ENCODE results near the gene SP110.
"Not testable (repeated sequence)": the region's sequence is repeated elsewhere in the genome, so short reads cannot be mapped to it uniquely, and the experiment has no call there.

The SP110 gene

GRCh38 chr2:230224458-230224857 is 4.7 kb upstream of the SP110 start:
- no peak for DNase-seq (ENCODE audit: low read depth in 3 of 3)

GRCh38 chr2:230222829-230223228 is 3.0 kb upstream of the SP110 start:
- not testable (repeated sequence) for DNase-seq (ENCODE audit: low read depth in 3 of 3)

DNA sequence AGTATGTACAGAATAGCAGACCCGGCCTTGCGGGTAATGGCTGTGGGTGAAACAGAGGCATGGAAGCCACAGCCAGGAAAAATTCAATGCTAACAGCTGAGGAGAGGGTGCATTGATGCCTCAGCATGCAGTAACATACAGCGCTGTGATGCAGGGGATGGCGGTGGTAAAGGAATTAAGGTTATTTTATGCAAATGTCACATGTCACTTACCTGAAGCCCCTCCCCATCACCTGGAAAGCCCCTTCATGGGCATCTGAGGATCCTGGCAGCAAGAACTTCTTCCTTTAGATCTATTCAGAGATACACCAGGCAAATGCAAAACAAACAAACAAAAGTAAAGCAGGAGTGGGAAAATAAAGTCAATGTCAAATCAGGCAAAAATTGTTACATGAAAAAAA is 1.7 kb upstream of the SP110 start:
- DNase-seq (ENCODE audit: low read depth in 3 of 3) = no peak

GRCh38 chr2:230220347-230220969 is 674 bp upstream of the SP110 start:
- no peak for DNase-seq (ENCODE audit: low read depth in 3 of 3)

DNA sequence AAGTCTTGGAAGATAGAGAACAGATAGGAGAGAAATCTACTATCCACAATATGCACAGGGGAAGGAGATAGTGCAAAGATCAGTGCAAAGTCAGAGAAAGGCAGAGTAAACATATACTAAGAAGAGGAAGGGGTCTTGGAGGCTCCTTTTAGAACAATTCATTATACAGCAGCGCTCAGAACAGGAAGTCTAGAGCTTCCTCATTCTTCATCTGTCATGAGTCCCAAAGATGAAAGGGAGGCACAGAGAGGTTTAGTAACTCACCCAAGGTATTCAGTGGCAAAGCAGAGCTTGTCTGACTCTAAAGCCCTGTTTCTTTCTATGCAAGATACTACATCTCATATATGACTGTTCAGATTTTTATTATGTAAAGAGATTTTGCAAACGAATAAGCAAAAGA is 1.4 kb downstream of the SP110 start:
- no peak for DNase-seq (ENCODE audit: low read depth in 3 of 3)

- no peak for DNase-seq (ENCODE audit: low read depth in 3 of 3)
These were observed 2.4 kb downstream of the SP110 start for GRCh38 chr2:230217424-230217823.

DNA sequence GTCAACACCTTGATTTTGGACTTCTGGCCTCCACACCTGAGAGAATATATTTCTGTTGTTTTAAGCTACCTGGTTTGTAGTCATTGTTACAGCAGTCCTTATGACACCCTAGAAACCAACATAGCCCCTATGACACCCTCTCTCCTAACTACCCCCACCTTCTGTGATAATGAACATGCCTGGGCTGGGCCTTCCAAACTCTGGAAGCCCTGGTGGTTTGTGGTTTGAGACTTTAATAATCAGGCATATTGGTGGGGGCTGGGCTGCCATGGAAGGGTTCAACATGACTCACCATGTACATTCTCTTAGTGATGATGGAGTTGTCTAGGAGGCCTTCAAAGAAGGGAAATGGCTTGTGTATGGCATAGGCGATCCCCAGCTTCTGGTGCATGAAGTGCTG is 3.3 kb downstream of the SP110 start:
- DNase-seq (ENCODE audit: low read depth in 3 of 3) = no peak

GRCh38 chr2:230209422-230210051 is 10.2 kb downstream of the SP110 start:
- no peak for DNase-seq (ENCODE audit: low read depth in 3 of 3)

GRCh38 chr2:230208576-230208975 is 11.2 kb downstream of the SP110 start:
- DNase-seq (ENCODE audit: low read depth in 3 of 3) = no peak

DNA sequence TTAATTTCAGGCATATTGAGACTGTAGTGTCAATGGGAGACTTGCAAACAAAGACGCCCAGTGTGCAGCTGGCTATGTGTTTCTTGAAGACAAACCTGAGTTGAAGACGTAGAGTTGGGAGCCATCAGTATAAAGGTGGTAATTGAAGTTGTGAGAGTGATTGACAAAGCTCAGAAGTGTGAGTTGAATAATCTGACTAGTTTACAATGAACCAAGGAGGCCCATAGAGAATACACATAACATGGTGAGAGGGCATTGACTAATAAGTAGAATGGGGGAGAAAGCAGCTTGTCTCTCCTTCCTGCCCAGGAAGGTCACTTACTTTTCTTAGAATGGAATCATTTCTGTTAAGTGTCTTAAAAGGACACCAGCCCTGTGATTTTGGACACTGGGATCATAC is 14.1 kb downstream of the SP110 start:
- no peak for DNase-seq (ENCODE audit: low read depth in 3 of 3)

GRCh38 chr2:230205034-230205433 is 14.8 kb downstream of the SP110 start:
- no peak for DNase-seq (ENCODE audit: low read depth in 3 of 3)

DNA sequence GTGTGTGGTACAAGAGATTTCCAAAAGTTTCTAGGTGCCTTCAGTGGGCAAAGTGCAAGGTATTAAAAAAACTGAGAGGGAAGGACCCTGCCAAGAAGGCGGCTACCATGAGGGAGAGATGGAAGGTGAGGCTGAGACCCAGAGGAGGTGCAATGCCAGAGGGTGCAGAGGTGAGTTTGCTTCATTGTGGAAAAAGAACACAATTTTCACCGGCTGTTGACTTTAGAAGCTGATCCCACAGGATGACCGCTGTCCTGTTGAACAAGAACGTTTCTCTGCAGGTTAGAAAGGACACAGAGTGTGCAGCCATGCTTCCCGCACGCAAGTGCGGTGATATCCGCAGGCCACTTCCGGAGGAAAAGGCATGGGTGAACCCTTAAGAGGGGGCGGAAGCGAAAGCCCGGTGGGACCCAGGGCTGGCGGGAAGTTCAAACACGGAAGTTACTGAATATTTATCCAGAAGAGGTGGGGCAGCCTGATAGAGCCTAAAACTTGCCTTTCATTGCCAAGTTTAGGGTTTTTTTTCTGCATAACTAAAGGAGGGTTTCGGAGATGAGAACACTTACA is 16.6 kb downstream of the SP110 start:
- no peak for DNase-seq (ENCODE audit: low read depth in 3 of 3)

GRCh38 chr2:230202430-230203109 is 17.2 kb downstream of the SP110 start:
- DNase-seq (ENCODE audit: low read depth in 3 of 3) = no peak

- DNase-seq (ENCODE audit: low read depth in 3 of 3) = no peak
These were observed 34.8 kb downstream of the SP110 start for GRCh38 chr2:230184727-230185578.

GRCh38 chr2:230181195-230181594 is 38.6 kb downstream of the SP110 start:
- DNase-seq (ENCODE audit: low read depth in 3 of 3) = no peak

DNA sequence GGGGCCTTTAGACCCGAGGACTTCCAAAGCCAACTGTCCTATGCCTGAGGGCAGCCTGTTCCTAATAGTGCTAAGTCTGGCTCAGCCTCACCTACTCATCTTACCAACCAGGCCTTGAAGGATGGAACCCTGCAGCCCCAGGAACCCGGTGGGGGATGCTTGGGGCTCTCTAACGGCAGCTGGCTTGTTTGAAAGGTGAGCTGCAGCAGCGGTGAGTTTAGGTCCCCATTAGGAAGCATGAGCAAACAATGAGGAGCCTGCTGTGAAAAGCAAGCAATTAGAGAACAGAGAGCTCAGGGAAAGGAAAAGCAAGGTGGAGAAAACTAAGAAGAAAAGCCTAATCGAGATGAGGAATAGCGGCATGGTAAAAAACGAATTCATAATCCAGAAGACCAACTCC is 39.9 kb downstream of the SP110 start:
- DNase-seq (ENCODE audit: low read depth in 3 of 3) = no peak

DNA sequence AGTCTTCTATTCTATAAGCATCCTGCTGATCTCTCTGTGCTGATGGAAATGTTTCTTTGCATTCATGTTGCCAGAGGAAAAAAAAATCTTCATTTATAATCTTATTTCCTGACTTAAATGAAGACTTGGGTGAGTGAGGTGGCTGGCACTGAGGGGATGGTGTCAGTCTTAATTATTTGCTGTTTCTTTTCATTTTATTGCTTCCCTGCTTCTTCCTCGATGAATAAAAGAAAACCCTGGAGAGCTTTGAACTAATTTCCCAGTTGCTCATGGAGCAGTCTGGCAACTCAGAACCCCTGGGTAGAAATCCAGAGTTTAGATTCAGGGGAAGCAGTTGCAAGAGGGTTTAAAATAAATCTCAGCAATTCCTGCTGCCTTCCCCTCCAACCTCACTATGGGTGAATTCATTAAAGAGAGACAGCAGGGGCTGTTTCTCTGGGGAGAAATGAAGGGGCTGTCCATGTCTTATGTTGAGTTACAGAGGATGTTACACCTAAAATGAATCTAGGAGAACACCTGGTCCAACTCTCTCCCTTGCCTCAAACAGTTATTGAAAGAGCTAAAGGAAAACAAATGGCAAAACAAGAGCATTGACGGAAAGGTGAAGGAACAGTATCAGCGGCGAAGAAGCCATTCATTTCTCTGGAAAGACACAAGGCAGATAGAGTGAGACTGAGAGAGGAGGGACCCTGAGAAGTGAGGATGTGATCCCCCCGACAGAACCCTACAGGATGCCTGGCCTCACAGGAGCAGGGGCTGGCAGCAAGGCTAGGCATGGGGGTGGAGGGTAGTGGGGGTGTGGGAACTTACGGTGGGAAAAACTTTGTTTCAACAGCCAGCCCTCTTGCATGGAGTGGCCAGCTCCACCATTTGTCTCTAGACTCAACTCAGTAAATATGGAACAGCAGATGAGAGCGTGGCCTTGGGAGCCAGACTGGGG is 41.0 kb downstream of the SP110 start:
- DNase-seq (ENCODE audit: low read depth in 3 of 3) = no peak

GRCh38 chr2:230176996-230177395 is 42.8 kb downstream of the SP110 start:
- no peak for DNase-seq (ENCODE audit: low read depth in 3 of 3)

DNA sequence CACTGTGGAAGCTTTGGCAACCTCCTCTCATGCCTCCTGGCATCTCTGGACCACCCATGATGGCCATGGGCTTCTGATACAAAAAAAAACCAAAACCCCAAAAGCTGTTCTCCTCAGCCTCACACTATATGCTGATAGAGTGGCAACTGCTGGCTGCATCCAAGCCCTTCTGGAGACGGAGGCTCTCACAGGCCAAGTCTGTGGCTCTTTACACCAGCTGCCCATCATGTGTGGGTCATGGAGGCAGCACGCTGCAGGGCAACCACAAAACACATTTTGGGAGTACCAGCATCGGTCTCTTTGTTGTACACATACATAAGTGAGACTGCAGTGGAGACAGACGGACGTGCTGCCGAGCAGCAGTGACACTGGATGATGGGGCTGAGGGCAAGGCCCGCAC is 45.3 kb downstream of the SP110 start:
- DNase-seq (ENCODE audit: low read depth in 3 of 3) = no peak

DNA sequence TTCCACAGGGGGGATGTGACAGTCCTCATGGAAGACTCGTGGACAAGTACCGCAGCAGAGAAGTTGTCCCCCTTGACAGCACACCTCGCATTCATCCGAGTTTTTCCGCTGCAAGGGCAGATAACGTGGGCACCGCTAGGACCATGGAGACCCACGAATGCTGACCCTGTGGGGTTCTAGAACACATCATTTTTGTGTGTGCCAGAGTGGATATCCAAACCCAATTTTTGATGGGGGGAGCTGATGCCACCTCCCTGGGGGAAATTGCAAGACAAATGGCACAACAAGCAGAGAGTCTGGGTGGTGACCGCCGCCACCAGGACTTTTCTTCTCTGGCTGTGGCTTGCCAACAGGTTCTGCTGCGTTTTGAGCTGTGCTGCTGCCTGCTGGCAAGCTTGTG is 46.9 kb downstream of the SP110 start:
- DNase-seq (ENCODE audit: low read depth in 3 of 3) = no peak

- no peak for DNase-seq (ENCODE audit: low read depth in 3 of 3)
These were observed 47.6 kb downstream of the SP110 start for GRCh38 chr2:230172156-230172555.

All from stimulated activated CD4-positive, alpha-beta T cell treated with anti-CD3 and anti-CD28 coated beads, TNF-alpha, amount 100 ng/mL, for 48 hours (primary cell).